Keratinocyte (primary cell): ENCODE data around the gene SYTL2. TPM values are rescaled to one million over a fixed set of nuclear protein-coding genes. Genes with fewer than 3 reads are reported as not detected.

Experiments
- DNase-seq: peaks from one replicate; pipeline ENCODE4 v3.0.0-alpha.2; 2011; ENCODE audit warnings: low read depth, missing footprints, low spot score
- FAIRE-seq: peaks from 2 replicates; lab custom pipeline; 2011; peaks lifted over from hg19 to GRCh38; lab: Jason Lieb, UNC
- H2AFZ ChIP-seq: 2 replicates; pipeline ENCODE4 v1.6.0; 2012; ENCODE audit warnings: low read length, control low read depth, inconsistent platforms; ENCODE audit not compliant: control insufficient read depth
- H3K27ac ChIP-seq: 2 replicates; pipeline ENCODE4 v1.5.1; 2011; ENCODE audit warnings: low read length; ENCODE audit not compliant: control insufficient read depth, insufficient read depth
- H3K27me3 ChIP-seq: 3 replicates; pipeline ENCODE4 v1.6.0; 2011; ENCODE audit warnings: low read length; ENCODE audit not compliant: control insufficient read depth, insufficient read depth; ENCODE audit errors: extremely low read depth
- H3K36me3 ChIP-seq, 2 experiments: 2 replicates in 1 of 2; 3 replicates in 1 of 2; pipeline ENCODE4 v1.5.1; 2011; ENCODE audit warnings: low read length in 2 of 2, mild to moderate bottlenecking in 1 of 2; ENCODE audit not compliant: control insufficient read depth in 2 of 2, insufficient read depth in 2 of 2; ENCODE audit errors: extremely low read depth in 1 of 2
- H3K4me1 ChIP-seq: 3 replicates; pipeline ENCODE4 v1.5.1; 2011; ENCODE audit warnings: low read length; ENCODE audit not compliant: control insufficient read depth, insufficient read depth; ENCODE audit errors: extremely low read depth
- H3K4me2 ChIP-seq: 3 replicates; pipeline ENCODE4 v1.6.0; 2011; ENCODE audit warnings: low read depth, low read length; ENCODE audit not compliant: control insufficient read depth, insufficient read depth; ENCODE audit errors: extremely low read depth
- H3K4me3 ChIP-seq, 3 experiments: fragments of 200-600 bp in 1 of 3; sonication (generic) in 1 of 3; 2 replicates in 2 of 3; 3 replicates in 1 of 3; pipeline ENCODE4 v1.5.1; 2011 to 2016; ENCODE audit warnings: low read length in 3 of 3, mild to moderate bottlenecking in 3 of 3, control low read depth in 2 of 3, inconsistent platforms in 1 of 3, low read depth in 1 of 3, mixed read lengths in 1 of 3, mixed run types in 1 of 3, moderate library complexity in 1 of 3; ENCODE audit not compliant: control insufficient read depth in 2 of 3, insufficient read depth in 2 of 3; ENCODE audit errors: extremely low read depth in 1 of 3
- H3K79me2 ChIP-seq: 2 replicates; pipeline ENCODE4 v1.6.0; 2012; ENCODE audit warnings: low read length; ENCODE audit not compliant: control insufficient read depth, insufficient read depth
- H3K9ac ChIP-seq: 3 replicates; pipeline ENCODE4 v1.6.0; 2011; ENCODE audit warnings: low read length; ENCODE audit not compliant: control insufficient read depth, insufficient read depth; ENCODE audit errors: extremely low read depth
- H3K9me1 ChIP-seq: 3 replicates; pipeline ENCODE4 v1.6.0; 2011; ENCODE audit warnings: low read length; ENCODE audit not compliant: control insufficient read depth, insufficient read depth; ENCODE audit errors: extremely low read depth
- H3K9me3 ChIP-seq: 2 replicates; pipeline ENCODE4 v1.5.1; 2012; ENCODE audit warnings: low read depth, low read length; ENCODE audit not compliant: control insufficient read depth
- H4K20me1 ChIP-seq: 3 replicates; pipeline ENCODE4 v1.6.0; 2011; ENCODE audit warnings: low read length; ENCODE audit not compliant: control insufficient read depth, insufficient read depth; ENCODE audit errors: extremely low read depth
- EZH2 ChIP-seq: IDR thresholded peaks from one replicate; pipeline ENCODE4 v1.6.1; 2012; ENCODE audit warnings: inconsistent platforms, mild to moderate bottlenecking, low read length, moderate library complexity
- dilution Hi-C: fragments of 300-500 bp; cut with MboI; formaldehyde crosslinking; loops from one replicate; pipeline ENCODE4 v1.7.0; 2020; ENCODE audit warnings: low sequenced_read_pairs; ENCODE audit not compliant: extremely low pct_ligation_motif_present
- polyA plus RNA-seq, 5 experiments: library from polyadenylated mRNA; depleted of rRNA in 3 of 5; stranded (reverse) in 3 of 5; stranded (forward) in 1 of 5; unstranded in 1 of 5; fragments of >200 nt; gene quantifications; 1 replicate in 1 of 5; 2 replicates in 3 of 5; 3 replicates in 1 of 5; pipeline versions ENCODE4 v1.2.1 to v1.2.3, GENCODE V29; 2011 to 2012; ENCODE audit warnings: missing spikeins in 2 of 5, low read depth in 1 of 5, low replicate concordance in 1 of 5
- TF ChIP-seq, protein P1 (sequence below), 3 experiments: IDR thresholded peaks in 1 of 3; conservative IDR thresholded peaks in 1 of 3; optimal IDR thresholded peaks in 1 of 3; 2 replicates in 2 of 3; 3 replicates in 1 of 3; pipeline versions ENCODE3 to v1.5.1; 2011; ENCODE audit warnings: low read length in 3 of 3, mild to moderate bottlenecking in 3 of 3, moderate library complexity in 2 of 3, control low read depth in 1 of 3, inconsistent platforms in 1 of 3; ENCODE audit not compliant: insufficient read depth in 2 of 3; ENCODE audit errors: extremely low read depth in 1 of 3

Gene SYTL2
- polyA plus RNA-seq, 1 donor (not counting 4 experiments of a cell fraction or from before 2014, with no cell fraction given): 3.1 TPM

DNA sequence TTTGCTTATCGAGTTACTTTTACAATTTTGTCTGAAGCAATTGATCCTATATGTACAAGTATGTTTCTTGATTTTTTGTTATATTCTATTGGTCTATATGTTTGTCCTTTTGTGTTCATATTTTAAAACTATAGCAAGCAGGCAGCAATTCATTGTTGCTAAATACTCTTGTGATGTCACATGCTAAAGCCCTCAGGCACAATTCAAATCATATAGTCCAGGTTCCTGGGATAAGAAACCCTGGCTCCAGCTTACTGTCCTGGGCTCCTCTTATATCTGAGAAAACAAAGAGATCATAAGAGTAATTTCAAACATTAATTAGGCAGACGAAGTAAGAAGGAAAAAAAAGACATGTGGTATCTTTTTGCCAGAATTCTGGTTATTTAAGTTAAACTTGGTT is 37.6 kb upstream of the SYTL2 start:
- dilution Hi-C loops: no loop called here

DNA sequence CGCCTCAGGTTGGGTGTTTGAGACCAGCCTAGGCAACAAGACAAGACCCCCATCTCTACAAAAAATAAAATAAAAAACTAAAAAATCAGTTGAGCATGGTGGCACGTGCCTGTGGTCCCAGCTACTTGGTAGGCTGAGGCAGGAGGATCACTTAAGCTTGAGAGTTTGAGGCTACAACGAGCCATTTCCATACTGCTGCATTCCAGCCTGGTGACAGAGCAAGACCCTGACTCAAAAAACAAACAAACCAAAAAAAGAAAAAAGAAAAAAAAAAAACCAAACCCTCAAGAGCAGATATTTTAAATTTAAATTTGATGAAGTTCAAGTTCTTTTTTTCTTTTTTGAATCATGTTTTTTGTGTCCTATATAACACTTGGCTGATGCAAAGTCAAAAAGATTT is 37.1 kb upstream of the SYTL2 start:
- FAIRE-seq: no peak
- DNase-seq: no peak
- H3K79me2 ChIP-seq: no peaks in the 10 kb centered on the region
- H3K36me3 ChIP-seq: no peaks in the 10 kb centered on the region
- H4K20me1 ChIP-seq: no peaks in the 10 kb centered on the region
- H3K4me1 ChIP-seq: peaks cover 17% of the 10 kb centered on the region
- H2AFZ ChIP-seq: no peak overlapping the region
- no peak for TF ChIP-seq EZH2
- TF ChIP-seq, protein P1, sequence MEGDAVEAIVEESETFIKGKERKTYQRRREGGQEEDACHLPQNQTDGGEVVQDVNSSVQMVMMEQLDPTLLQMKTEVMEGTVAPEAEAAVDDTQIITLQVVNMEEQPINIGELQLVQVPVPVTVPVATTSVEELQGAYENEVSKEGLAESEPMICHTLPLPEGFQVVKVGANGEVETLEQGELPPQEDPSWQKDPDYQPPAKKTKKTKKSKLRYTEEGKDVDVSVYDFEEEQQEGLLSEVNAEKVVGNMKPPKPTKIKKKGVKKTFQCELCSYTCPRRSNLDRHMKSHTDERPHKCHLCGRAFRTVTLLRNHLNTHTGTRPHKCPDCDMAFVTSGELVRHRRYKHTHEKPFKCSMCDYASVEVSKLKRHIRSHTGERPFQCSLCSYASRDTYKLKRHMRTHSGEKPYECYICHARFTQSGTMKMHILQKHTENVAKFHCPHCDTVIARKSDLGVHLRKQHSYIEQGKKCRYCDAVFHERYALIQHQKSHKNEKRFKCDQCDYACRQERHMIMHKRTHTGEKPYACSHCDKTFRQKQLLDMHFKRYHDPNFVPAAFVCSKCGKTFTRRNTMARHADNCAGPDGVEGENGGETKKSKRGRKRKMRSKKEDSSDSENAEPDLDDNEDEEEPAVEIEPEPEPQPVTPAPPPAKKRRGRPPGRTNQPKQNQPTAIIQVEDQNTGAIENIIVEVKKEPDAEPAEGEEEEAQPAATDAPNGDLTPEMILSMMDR (optimal IDR thresholded peaks at IDR 0.05 in 1 of 3, IDR thresholded peaks at IDR 0.05 in 1 of 3, conservative IDR thresholded peaks at IDR 0.05 in 1 of 3; ENCODE audit: extremely low read depth in 1 of 3, insufficient read depth in 2 of 3, low read length in 3 of 3): no peak
- no peak overlapping the region for H3K27ac ChIP-seq
- dilution Hi-C loops: no loop called here
- no peak overlapping the region for H3K9ac ChIP-seq
- no peak overlapping the region for H3K4me2 ChIP-seq
- no peaks in the 10 kb centered on the region for H3K9me3 ChIP-seq
- H3K4me3 ChIP-seq: no peak overlapping the region
- no peaks in the 10 kb centered on the region for H3K9me1 ChIP-seq
- H3K27me3 ChIP-seq: no peaks in the 10 kb centered on the region

More for the DNA sequence above, 37.6 kb upstream of the SYTL2 start:
- no peaks in the 10 kb centered on the region for H4K20me1 ChIP-seq
- no peak for TF ChIP-seq EZH2
- TF ChIP-seq, protein P1 (optimal IDR thresholded peaks at IDR 0.05 in 1 of 3, IDR thresholded peaks at IDR 0.05 in 1 of 3, conservative IDR thresholded peaks at IDR 0.05 in 1 of 3; ENCODE audit: extremely low read depth in 1 of 3, insufficient read depth in 2 of 3, low read length in 3 of 3): no peak
- no peak overlapping the region for H3K27ac ChIP-seq
- no peak overlapping the region for H3K9ac ChIP-seq
- H3K79me2 ChIP-seq: no peaks in the 10 kb centered on the region
- DNase-seq (no peak), FAIRE-seq (no peak)
- H3K4me2 ChIP-seq: no peak overlapping the region
- H3K27me3 ChIP-seq: no peaks in the 10 kb centered on the region
- H3K9me1 ChIP-seq: no peaks in the 10 kb centered on the region
- no peak overlapping the region for H2AFZ ChIP-seq
- peaks cover 17% of the 10 kb centered on the region for H3K4me1 ChIP-seq
- H3K36me3 ChIP-seq: no peaks in the 10 kb centered on the region
- H3K9me3 ChIP-seq: no peaks in the 10 kb centered on the region
- H3K4me3 ChIP-seq: no peak overlapping the region
